Measurements from ENCODE around the gene HDAC9.

Gene HDAC9

DNA sequence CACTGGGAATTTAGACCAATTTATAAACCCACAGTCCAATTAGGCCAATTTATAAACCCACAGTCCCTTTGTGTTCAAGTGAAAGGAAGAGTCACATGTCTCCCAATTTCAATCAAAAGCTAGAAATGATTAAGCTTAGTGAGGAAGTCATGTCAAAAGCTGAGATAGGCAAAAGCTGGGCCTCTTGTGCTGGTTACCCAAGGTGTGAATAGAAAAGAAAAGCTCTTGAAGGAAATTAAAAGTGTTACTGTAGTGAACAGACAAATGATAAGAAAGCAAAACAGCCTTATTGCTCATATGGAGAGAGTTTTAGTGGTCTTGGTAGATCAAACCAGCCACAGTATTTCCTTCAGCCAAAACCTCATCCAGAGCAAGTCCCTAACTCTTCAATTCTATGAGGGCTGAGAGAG, 245.0 kb downstream of the HDAC9 start:
- no peak for DNase-seq

DNA sequence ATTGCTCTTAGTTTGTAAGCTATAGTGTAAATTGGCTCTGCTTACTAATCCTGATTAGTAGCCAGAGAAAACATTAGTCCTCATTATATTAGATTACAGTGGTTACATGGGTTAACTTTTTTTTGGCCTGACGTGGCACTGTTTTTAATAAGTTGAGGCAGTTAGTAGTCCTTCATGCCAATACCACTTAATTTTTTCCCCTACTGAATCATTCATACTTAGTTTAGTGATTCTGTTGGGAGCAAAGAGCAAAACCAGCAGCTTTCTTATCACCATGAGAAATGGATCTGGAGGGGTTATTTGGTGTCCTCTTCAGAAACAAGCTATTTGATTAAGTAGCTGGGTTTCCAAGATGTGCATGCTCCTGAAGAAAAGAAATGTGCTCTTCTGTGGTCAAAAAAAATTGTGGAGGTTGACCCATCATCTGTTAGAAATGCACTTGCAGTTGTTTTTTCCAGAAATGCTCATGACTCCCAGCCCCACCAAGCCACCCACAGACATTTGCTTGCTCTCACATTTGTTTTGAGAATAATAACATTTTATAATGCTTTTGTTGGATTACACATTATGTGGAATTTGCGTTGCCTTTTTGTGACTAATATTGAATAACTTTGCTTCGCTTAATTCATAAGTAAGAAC, 258.5 kb downstream of the HDAC9 start:
- DNase-seq, result no peak

DNA sequence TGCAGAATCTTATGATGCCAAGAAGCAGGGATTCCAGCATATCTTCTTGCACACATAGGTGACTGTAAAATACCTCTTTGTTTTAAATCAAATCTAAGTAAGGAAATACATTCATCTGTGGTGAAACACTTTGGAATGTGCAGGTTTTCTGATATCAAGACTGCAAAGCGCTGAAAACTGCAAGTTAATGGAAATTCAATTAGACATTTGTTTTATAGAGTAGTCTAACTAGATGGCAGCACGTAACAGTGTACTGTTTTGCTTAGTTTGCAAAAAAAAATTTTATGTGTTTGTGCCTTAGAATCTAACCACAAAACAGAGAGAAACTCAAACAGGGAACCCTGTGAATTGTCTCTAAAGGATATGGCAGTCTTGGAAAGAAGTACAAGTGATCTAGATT, 259.2 kb downstream of the HDAC9 start:
- no peak for DNase-seq

DNA sequence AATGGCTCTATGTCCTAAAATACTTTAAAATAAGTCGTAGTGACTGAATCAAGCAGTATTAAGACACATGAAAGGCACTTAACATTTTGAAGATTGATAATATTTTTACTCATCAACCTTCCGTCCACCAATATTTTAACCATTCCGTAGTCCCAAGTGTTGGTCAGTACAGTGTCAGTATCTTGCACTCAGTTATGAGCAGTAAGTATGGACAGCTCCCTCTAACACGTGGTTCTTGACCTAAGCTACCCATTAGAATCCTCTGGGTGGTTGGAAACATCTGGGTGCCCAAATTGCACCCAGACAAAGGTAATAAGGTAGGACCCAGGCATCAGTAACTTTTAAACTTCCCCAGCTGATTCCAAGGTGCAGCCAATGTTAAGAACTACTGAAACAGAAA, 260.2 kb downstream of the HDAC9 start:
- no peak for DNase-seq

DNA sequence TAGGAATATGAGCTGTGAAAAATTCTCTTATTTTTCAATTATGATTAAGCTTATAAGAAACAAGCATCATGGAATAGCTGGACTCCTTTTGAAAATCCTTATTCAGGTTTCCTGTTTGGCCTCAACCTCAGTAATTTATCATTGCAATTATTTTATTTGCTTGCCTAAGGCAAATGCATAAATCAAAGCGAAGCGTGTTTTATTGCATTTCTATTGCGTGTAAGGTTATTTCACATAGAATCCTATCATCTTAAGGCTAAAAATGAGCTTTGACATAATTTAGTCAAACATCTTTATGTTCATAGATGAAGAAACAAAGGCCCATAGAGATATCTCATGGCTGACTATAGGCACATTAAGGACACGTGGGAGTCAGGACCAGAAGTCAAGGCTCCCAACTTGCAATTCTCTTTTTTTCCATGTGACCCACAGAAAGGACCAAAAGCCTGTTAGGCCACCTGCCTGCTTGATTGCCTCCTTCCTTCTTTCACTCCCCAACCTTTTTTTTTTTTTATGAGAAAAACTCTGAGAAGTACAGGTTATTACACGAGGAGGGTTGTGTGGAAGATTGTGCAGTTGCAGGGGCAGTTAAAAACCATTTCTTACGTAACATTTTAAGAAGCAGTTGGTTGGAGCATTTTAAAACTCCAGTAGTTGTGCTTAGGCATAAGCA, 261.0 kb downstream of the HDAC9 start:
- DNase-seq, result no peak

DNA sequence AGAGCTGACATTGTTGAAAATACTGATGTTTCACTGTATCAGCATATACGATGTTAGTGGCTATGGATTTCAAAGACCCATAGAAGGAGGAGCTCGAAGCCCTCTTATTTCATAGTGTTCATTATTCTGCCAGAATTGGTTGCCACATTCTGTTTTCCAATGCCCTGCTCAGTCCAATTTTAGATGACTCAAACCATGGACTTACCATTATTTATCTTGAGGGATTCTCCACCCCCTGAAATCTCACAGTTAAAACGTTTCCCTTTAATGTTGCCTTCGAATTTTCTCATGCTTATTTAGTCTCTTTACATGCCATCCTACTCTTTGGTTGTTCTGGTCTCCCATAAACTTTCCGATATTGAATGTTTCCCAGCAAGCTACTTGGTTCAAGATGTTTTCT, 264.5 kb downstream of the HDAC9 start:
- DNase-seq, result no peak

DNA sequence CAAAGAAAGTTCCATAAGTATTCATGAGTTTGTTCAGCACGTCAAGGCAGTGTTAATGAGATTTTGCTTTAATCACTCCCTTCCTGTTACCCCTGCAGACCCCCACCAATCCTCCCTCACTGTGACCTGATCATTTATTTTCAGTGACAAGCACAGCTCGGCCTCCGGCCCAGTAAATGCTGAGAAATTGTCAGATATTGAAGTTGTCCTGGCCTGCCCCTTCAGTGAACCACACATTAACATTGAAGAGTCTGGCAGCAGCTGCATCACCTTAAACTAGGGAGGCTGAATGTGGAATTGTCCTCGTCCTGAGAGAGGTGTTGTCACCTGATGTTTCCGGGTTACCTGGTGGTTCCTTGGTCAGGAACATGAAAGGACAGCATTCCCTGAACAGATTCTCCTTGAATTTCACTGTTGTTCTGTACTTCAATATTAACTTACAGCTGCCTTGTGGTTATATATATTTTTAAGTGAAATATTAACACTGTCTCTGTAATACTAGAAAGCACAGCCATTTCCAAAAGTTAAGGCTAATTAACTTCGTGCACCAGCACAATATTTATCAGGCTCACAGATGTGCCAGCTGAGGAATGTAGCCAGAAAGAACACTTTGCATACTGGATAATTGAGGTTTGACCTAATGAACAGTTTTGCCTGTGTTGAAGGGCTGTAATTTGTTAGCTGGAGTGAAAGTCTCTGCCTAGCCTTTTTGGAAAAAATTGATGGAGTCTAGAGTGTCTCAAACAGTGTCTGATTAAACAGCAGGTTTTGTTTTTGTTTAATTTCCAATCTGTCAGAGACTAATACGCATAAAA, 265.3 kb downstream of the HDAC9 start:
- no peak for DNase-seq

DNA sequence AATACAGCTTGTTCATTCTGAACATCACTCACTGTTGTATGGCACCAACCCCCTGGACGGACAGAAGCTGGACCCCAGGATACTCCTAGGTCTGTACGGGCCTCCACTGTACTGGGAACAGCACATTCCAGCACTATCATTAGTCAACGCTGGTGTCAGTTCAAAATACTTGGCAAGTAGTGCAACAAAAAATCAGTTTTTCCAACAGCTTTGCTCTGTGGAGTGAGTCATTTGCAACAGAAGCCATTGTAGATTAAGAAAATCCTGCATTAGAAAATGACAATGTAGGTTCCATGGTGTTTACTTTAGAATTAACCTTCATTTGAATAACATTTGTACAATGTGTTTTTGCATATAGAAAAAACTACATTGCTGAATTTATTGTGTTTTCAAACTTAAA, 266.6 kb downstream of the HDAC9 start:
- DNase-seq, result no peak

DNA sequence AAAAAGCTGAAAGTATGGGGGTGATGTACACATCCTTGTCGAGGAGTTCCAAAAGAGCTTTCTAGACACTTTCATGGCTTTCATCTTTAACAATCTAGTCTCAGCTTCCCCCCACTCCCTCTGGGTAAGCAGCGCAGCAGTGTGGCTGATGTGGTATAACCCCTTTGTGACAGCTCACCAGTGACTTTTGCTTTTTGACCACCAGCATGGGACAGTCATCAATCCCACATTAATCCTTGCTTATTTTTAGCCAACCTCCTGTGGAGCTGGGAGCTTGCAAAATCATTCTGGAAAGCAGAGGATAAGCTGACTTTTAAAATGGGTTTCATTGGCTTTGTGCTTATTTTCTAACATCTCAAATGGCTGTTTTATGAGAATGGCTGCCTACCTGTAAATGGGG, 272.7 kb downstream of the HDAC9 start:
- DNase-seq, result no peak

DNA sequence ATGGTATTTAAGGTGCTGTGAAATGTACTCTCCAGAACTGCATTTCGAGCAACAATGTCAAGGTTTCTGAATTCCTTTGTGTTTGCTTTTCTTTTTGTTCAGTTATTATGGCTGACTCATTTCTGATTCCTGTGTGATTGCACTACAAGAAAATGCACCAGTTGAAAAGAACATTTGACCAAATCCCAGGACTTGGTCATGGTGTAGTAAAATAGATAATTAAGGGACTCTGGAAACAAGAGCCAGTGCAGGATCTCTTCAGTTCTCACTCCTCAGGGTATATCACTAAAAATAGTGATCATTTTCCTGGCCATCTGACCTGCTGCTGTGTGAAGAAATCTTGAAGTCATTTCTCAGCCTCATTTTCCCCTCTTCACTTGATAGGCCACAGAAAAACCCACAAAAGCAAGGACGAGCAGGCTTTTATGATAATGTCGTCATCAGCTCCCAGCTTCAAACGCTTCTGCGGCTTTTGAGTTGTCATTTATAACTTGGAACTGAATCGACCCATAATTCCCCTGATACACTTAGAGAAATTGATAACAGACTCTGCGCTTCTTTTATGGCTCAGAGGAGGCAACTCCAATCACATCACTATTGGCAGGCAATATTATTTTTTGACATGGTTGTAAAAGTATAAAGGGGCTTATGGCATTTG, 274.7 kb downstream of the HDAC9 start:
- DNase-seq, result no peak

DNA sequence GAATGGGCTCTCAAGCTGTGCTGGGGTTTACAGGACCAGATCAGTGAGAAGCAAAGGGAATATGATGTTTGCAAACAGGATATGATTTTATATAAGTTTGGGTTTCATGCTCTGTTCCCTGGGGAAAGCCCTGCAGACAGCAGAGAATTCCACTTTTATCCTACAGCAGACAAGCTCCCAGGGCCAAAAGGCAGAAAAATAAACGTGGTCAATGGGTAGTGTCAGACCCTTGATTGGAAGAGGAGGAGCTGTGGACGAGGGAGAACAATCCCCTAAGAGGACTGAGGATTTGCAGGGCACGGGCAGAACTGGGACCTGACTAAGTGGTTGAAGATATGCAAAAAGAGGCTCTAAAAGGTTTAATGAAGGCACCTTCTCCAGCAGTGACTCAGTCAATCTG, 275.3 kb downstream of the HDAC9 start:
- no peak for DNase-seq

DNA sequence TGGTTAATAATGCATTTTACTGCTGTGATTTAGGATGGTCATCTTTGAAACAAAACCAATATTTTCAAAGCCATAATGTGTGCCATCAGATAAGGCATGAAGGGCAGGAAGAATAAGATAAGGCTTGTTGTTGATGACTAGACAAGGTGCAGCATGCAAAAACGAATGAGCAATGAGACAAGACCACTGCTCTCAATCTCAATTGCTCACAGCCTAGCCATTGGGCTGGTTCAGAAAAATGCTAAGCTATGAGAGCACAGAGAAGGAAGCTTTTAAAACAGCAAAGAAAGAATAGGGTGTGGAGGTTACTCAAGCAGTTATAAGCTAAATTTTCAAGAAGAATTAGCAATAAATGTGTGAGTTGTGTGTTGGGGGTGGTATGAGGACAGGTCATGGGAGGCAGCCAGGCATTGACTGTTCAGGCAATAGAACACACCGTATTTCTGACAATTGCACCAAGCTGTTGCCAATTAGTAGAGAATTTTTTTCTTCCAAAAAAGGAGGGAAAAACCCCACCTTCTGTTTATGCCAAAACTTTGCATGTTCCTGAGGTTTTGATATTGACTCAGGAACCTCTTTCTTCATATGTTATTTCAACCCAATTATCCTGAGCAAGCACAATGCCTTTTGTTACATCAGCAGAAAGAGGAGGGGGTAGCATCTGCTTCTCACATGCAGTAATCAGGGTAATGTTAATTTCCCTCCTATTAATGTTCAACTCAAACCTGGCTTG, 276.5 kb downstream of the HDAC9 start:
- DNase-seq, result no peak

DNA sequence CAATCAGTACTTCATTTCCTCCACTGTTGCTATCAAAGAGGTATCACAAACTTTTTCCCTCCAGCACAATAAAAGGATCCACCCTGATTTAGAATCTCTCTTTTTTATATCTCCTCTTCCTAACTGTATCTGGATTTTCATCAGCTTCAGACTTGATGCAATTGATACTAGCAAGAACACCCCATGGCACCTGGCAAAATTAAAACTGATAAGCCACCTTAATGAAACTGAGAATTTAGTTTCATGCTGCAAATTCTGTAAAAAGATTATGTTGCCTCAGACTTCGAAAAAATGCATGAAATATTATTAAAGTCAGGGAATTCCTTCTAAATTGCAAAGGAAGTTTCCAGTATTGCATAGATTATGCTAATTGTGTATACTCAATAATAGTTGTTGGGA, 277.0 kb downstream of the HDAC9 start:
- DNase-seq, result no peak

DNA sequence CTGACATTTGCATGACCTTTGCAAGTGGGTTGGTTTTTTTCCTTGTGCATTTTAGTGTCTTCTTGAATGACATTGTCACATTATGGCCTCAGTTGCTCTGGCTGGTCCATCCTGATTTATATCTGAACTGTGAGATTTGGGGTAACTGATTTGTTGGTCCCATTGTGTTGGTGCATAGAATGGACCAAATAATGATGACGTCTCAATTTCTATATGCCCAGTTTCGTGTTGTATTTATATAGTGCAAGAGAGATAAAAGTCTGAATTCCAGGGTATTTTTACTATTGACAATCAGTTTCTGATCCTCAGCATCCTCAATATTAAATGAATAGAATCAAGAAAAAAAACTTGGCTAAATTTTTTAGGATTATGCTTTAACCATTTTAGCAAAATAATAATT, 281.8 kb downstream of the HDAC9 start:
- no peak for DNase-seq

DNA sequence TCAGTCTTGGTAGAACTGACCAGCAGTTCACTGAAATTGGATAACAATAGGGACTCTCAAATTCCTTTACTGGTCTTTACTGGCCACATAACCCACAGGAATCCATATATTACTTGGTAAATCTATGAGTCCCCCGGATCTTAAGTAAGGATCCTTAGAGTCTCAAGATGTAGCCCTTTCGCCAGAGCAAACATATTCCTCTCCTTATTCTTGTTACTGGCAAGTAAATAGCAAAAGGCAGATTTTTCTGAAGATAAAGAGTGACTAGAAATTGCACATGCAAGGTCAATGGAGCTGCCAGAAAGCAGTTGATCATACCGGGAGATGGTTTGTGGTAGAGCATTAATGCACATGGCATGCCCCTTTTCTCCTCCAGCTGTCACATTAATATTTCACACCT, 283.0 kb downstream of the HDAC9 start:
- no peak for DNase-seq

DNA sequence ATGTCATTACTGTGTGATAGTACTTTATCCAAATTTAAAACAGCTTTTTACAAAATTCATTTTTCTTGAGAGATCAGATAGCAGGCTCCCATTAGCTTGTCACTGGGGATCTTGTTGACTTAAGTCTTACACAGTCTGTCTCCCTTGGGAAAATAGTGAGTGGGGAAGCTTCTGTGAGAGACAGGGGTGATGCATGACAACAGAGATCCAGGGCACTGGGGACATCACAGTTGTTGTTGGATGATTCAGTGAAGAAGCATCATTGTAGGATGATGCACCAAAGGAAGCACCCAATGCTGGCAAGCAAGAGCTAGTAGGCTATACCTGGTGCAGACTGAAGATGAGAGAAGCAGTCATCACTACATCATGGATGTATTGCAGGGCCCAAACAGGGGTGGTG, 284.7 kb downstream of the HDAC9 start:
- DNase-seq, result no peak

DNA sequence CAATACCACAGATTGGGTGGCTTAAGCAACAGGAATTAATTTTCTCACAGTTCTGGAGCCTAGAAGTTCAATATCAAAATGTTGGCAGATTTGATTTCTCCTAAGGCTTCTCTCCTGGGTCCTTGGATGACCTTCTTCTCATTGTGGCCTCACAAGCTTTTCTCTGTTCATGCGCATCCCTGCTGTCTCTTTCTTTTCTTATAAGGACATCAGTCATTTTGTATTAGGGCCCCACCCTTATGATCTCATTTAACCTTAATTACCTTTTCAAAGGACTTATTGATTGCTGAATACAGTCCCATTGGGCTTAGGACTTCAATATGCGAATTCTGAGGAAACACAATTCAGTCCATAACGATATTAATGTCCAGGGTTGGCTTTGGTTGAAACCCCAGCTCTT, 285.4 kb downstream of the HDAC9 start:
- DNase-seq, result no peak

DNA sequence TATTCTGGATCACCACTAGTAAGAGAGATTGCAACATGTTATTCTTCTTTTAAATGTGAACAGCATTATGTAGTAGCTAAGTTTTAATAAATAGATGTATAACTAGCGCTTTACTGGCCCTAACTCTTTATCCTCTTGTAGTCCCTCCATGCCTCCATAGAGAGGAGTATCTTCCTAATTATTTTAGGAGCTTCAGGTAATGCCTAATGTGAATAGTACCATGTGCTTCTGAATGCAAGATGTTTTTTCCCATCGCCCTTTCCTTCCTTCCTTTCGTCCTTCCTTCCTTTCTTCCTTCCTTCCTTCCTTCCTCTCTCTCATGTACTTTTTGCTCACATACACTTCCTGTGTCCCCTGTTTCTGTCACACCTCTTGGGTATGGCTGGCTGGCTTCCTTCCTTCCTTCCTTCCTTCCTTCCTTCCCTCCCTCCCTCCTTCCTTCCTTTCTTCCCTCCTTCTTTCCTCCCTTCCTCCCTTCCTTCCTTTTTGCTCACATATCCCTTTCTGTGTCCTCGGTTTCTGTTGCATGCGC, 290.7 kb downstream of the HDAC9 start:
- no peak for DNase-seq

DNA sequence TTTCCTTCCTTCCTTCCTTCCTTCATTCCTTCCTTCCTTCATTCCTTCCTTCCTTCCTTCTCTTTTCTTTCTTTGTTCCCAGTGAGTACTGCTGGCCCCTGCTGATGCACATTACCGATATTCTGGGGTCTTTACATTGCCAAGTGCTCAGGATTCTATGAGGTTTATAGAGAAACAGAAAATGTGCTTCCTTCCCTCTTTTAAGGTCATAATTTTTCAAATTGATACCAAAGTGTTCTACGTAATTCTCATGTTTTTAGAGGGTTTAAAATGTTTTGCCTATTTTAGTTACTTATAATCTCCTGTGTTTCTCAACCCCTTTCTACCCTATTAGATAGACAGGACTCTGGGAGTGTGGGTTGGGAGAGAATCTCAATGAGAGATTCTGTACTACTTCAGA, 291.2 kb downstream of the HDAC9 start:
- no peak for DNase-seq

DNA sequence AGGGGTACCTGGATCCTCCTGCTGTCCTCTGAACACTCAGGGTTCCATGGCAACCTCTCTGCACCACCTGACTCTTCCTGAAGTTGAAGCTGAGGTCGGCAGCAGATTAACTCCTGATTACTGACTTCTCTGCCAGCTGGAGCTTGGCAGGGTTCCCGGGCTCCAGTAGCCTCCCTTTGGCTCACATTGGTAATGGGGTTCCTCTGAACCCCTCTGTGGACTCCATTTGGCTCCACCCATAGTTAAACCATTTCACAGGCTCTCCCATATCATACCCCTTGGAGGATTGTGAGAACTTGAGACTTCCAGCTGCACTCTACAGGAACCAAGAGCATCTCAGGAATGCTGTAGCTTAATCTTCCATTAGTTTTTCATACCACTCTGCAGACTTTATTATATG, 292.5 kb downstream of the HDAC9 start:
- DNase-seq, result no peak

DNA sequence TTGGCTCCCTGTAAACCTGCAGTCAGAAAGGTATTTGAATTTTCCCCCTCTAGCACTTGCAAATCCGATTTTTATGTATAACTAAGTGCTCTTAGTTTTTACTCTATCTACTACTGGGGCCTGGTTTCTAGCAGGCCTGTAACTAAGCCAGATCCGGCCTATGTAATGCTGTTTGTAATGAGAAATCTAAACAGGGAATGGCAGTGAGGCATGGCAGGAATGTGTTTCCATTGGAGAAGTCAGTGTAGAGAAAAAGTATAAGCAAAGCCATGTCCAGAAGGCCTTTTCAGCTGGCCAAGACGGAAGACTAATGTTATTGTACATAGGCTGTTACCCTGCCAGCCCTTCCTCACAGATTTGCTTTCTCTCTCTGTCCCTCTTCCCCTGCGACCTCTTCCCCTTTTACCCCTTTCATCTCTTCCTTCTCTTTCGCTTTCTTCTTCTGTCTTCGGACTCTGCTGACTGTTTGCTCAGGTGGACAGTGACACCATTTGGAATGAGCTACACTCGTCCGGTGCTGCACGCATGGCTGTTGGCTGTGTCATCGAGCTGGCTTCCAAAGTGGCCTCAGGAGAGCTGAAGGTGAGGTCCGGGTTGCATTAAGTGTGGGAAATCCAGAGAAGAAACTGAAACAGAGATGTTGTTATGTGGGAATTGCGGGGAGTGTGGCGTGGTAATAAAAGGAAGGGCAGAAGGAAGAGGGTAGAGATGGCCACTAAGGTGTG, 297.5 kb downstream of the HDAC9 start:
- no peak for DNase-seq

DNA sequence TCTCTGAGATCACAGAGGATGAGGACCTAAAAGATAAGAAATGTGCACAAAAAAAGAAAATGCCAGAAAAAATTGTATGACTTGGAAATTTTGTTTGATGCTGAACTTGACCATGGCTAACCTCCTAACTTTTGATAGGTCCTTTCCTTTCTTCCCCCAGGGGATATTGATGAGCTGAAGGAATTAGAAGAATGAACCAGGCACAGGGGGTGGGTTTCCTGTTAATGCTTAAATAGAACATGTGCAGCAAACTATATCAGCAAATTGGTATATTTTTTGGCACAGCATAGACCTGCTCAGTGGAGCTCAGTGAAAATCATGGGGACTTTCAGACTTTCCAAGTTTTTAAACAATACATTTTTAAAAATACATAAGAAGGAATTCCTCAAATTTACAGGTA, 300.7 kb downstream of the HDAC9 start:
- DNase-seq, result no peak
